GM19035 (cell line): Measurements from ENCODE around the gene POGLUT2.
"Not testable (repeated sequence)": the region's sequence is repeated elsewhere in the genome, so short reads cannot be mapped to it uniquely, and the experiment has no call there.

Experiments used
- ATAC-seq: cut with Tn5 transposase; IDR thresholded peaks from one replicate; pipeline ENCODE4 v1.9.1; 2021; ENCODE audit not compliant: unreplicated experiment

POGLUT2 gene

GRCh38 chr13:102807699-102808098 is 8.9 kb upstream of the POGLUT2 start:
- no peak for ATAC-seq

GRCh38 chr13:102805680-102806079 is 6.9 kb upstream of the POGLUT2 start:
- no peak for ATAC-seq

GRCh38 chr13:102800145-102801041 is 1.6 kb upstream of the POGLUT2 start:
- ATAC-seq = peak; percentile 78

GRCh38 chr13:102799426-102800144 is 809 bp upstream of the POGLUT2 start:
- peak; percentile 9 for ATAC-seq

- no peak for ATAC-seq
Observed at GRCh38 chr13:102793611-102794355, 5.0 kb downstream of the POGLUT2 start.

GRCh38 chr13:102792396-102792795 is 6.4 kb downstream of the POGLUT2 start:
- ATAC-seq = no peak

GRCh38 chr13:102788683-102789082 is 10.1 kb downstream of the POGLUT2 start:
- ATAC-seq = no peak

- no peak for ATAC-seq
Observed at GRCh38 chr13:102784483-102784882, 14.3 kb downstream of the POGLUT2 start.

- no peak for ATAC-seq
Observed at GRCh38 chr13:102781591-102781990, 17.2 kb downstream of the POGLUT2 start.

- not testable (repeated sequence) for ATAC-seq
Observed at GRCh38 chr13:102780656-102781055, 18.1 kb downstream of the POGLUT2 start.

GRCh38 chr13:102779436-102780159 is 19.2 kb downstream of the POGLUT2 start:
- ATAC-seq = no peak

- no peak for ATAC-seq
Observed at GRCh38 chr13:102777736-102778135, 21.0 kb downstream of the POGLUT2 start.

GRCh38 chr13:102776271-102776670 is 22.5 kb downstream of the POGLUT2 start:
- no peak for ATAC-seq

GRCh38 chr13:102774591-102775520 is 23.9 kb downstream of the POGLUT2 start:
- no peak for ATAC-seq

GRCh38 chr13:102774214-102774568 is 24.6 kb downstream of the POGLUT2 start:
- no peak for ATAC-seq

- ATAC-seq = peak; percentile 91
Observed at GRCh38 chr13:102773441-102774213, 25.1 kb downstream of the POGLUT2 start, which contains the start of gene TEX30. Gene TEX30, minus strand, starts transcription at chr13:102773786. Its CDS starts 3,760 bp downstream, at chr13:102770026.

GRCh38 chr13:102772042-102772425 is 26.7 kb downstream of the POGLUT2 start:
- ATAC-seq = no peak

GRCh38 chr13:102771298-102772041 is 27.3 kb downstream of the POGLUT2 start:
- ATAC-seq = no peak
